Measurements from ENCODE around the gene ZC4H2. TPM values are rescaled to one million over a fixed set of nuclear protein-coding genes. Genes with fewer than 3 reads are reported as not detected.

ZC4H2 gene
- 14.1 and 15.3 TPM in 2 replicates for total RNA-seq

GRCh38 chrX:64975989-64976672 lies at the start of gene ZC4H2:
Gene ZC4H2 (minus strand): TSS chrX:64976450. CDS start chrX:64976377, 73 bp downstream.

Other genes starting within 250 kb of the ZC4H2 start
- under 0.01 and 0.14 TPM in 2 replicates for gene ZC3H12B, start 58.4 kb upstream of the ZC4H2 start, total RNA-seq